Effector CD4-positive, alpha-beta T cell (primary cell): Measurements from ENCODE around the gene GDPD3.

Experiments used
- DNase-seq: peaks from one replicate; pipeline ENCODE4 v3.0.0-alpha.2; 2020

GDPD3 gene

GRCh38 chr16:30094541-30095165 lies 18.7 kb downstream of the GDPD3 start:
- DNase-seq, result no peak

- DNase-seq, result peak; percentile 51
These were observed 20.8 kb downstream of the GDPD3 start for GRCh38 chr16:30092373-30093010.

GRCh38 chr16:30091474-30092372 lies 21.6 kb downstream of the GDPD3 start, which contains the start of gene TBX6:
TBX6 (minus strand) TSS chr16:30091924; CDS start chr16:30091193, 731 bp downstream.
- DNase-seq, result peak; percentile 91

- DNase-seq, result no peak
These were observed 22.6 kb downstream of the GDPD3 start for GRCh38 chr16:30090610-30091331.

GRCh38 chr16:30088832-30089624 lies 24.3 kb downstream of the GDPD3 start:
- DNase-seq, result no peak

GRCh38 chr16:30088237-30088831 lies 25.0 kb downstream of the GDPD3 start:
- no peak for DNase-seq

GRCh38 chr16:30087181-30087898 lies 26.0 kb downstream of the GDPD3 start:
- DNase-seq, result no peak

- no peak for DNase-seq
These were observed 26.8 kb downstream of the GDPD3 start for GRCh38 chr16:30086291-30087140.

GRCh38 chr16:30085820-30086219 lies 27.5 kb downstream of the GDPD3 start:
- no peak for DNase-seq

GRCh38 chr16:30085247-30085646 lies 28.1 kb downstream of the GDPD3 start:
- DNase-seq, result no peak

- no peak for DNase-seq
These were observed 28.5 kb downstream of the GDPD3 start for GRCh38 chr16:30084816-30085159.

- DNase-seq, result no peak
These were observed 29.1 kb downstream of the GDPD3 start for GRCh38 chr16:30084096-30084815.

GRCh38 chr16:30083216-30084055 lies 29.9 kb downstream of the GDPD3 start:
- no peak for DNase-seq

- no peak for DNase-seq
These were observed 30.7 kb downstream of the GDPD3 start for GRCh38 chr16:30082545-30083090.

GRCh38 chr16:30079480-30079879 lies 33.9 kb downstream of the GDPD3 start:
- DNase-seq, result no peak

- DNase-seq, result no peak
These were observed 34.6 kb downstream of the GDPD3 start for GRCh38 chr16:30078744-30079143.

- no peak for DNase-seq
These were observed 35.7 kb downstream of the GDPD3 start for GRCh38 chr16:30077656-30078055.

- no peak for DNase-seq
These were observed 37.0 kb downstream of the GDPD3 start for GRCh38 chr16:30076276-30076791.
